ENCODE measurements around the gene LRRC7.
"Not testable (repeated sequence)": the region's sequence is repeated elsewhere in the genome, so short reads cannot be mapped to it uniquely, and the experiment has no call there.

The LRRC7 gene

DNA sequence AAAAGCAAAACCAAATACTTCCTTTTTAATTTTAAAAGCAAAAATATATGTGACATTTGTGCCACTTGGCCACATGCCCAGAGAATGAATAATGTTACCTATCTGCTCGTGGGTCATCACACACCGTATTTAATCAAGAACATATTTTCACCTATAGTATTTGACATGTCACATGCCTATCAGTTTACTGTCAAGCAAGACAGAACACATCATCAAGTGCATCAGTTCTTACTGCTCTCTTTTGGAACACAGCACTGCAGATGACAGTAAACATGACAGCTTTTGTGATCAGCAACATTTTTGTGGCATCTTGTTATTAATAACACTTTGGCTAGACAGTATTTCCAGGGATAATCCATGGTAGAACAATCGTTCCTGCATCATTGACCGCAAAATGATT, 134.4 kb downstream of the LRRC7 start:
- no peak for DNase-seq

GRCh38 chr1:69706473-69706872, 138.8 kb downstream of the LRRC7 start:
- DNase-seq = no peak

DNA sequence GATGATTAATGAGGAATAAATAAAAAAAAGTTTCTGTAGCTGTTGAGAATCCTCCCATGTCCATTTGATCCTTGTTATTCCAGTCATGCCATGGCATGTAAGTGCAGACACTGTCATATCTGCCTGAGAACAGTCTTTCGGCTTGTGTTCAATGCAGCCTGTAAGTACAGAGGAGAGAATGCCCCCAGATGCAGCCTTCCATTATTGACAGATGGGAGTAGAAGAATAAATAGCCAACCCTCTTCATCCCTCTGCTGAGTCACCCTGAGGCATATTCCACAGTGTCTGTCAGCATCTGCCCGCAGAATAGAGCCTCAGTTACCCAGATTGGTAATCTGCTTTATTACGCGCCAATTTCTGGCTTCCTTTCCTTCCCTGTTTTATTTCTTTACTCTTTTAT, 139.4 kb downstream of the LRRC7 start:
- DNase-seq = no peak

DNA sequence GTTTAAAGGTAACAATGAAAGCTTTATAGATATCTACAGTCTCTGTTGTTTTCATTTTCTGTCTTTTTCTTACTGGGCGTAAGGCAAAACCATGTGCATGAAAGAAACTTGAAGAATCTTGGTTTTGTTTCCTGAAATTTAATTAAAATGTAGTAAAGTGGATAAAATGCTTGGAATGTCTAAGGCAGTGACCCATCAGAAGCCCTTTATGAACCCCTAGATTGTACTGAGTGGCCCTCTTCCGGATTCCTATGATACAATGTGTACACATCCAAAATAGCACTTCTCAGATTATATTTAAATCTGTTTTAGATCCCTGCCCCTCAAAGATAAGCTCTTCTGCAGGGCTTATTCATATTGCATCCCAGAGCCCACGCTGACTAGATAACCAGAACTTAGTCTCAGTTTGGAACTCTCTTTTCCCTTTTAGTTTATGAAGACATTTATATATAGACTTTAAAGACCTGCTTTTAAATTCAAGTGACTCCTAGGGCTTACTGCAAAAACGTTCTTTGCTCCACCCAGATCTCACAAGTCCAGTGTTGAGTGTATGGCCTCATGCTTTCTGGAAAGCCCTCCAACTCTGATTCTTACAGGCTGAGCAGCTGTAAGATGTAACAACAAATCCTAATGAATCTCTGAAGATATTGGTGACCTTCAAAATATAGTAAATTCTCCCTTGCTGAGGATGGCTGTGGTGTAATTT, 142.9 kb downstream of the LRRC7 start:
- DNase-seq = peak; percentile 45

GRCh38 chr1:69711190-69711930, 143.6 kb downstream of the LRRC7 start:
- no peak for DNase-seq

DNA sequence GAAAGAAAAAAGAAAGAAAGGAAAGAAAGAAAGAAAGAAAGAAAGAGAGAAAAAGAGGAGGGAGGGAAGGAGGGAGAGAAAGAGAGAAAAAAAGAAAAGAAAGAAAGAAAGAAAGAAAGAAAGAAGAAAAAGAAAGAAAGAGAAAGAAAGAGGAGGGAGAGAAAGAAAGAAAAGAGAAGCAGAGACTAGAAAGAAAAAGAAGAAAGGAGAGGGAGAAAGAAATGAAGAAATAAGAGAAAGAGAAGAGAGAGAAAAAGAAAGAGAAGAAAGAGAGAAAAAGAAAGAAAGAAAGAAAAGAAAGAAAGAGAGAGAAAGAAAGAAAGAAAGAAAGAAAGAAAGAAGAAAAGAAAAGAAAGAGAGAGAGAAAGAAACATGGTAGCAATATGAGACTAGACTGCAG, 150.1 kb downstream of the LRRC7 start:
- not testable (repeated sequence) for DNase-seq

- no peak for DNase-seq
These were observed 160.5 kb downstream of the LRRC7 start for GRCh38 chr1:69728206-69728605.

GRCh38 chr1:69733061-69733460, 165.3 kb downstream of the LRRC7 start:
- no peak for DNase-seq

DNA sequence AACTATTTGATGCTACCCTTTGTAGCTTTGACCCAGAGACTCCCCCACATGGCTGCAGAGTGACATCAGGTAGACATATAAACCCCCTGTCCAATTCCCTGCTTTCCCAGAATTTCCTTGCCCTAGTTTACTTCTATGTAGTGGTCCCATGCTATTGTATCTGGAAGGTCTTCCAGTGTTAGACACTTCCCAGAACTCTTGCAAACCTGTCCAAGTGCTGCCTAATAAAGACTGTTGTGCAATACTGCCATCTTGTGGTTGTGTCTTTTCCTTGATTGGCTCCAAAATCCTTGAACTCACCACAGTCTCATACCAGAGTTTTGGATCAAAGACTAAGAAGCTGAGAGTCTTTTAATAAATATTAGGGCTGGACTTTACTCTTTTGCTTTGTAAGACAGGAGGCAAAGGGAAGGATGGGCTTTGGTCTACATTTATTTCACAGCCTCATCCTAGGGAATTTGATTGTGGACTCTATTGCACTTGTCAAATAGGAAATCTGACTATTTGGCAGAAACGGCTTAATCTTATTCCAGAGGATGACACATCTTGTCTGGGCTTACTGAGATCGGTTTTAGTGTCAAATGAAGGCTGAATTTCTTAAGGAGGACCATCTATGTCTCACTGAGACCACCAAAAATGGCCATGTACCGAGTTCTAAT, 169.9 kb downstream of the LRRC7 start:
- peak; percentile 81 for DNase-seq

DNA sequence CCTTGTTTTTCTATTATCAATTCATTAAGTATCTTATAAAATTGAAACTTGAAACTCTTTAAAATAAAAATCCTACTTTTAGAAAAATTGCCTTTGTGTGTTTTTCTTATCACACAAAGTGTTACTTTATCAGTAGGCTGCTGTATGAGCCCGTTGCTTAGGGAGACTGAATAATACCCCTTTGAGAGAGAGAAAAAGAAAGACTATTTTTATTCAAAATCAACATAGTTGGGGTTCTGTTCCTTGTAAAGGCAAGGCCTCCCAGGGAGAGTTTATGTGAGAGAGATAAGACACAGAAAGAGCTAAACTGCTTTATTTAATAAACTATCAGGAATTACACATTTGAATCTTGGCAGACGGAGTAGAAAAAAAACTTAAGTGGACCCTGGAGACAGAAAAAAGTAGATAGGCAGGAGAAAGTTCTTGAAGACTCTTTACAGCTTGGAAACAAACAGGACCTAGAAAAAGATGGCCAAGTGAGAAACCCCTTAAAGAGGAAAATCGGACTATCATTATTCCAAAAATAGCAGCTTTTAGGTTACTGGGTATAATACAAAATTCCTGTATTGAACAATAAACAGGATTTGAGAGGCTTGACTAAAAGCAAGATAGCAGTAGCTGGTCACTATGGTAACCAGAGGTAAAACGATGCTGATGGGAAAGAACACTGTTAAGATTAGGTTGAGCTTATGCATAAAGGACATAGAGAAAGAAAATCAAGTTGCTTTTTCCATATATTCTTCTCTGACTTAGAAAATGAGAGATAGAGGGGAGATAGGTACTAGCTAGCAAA, 170.9 kb downstream of the LRRC7 start:
- peak; percentile 11 for DNase-seq

GRCh38 chr1:69739251-69739605, 171.5 kb downstream of the LRRC7 start:
- DNase-seq = peak; percentile 51

DNA sequence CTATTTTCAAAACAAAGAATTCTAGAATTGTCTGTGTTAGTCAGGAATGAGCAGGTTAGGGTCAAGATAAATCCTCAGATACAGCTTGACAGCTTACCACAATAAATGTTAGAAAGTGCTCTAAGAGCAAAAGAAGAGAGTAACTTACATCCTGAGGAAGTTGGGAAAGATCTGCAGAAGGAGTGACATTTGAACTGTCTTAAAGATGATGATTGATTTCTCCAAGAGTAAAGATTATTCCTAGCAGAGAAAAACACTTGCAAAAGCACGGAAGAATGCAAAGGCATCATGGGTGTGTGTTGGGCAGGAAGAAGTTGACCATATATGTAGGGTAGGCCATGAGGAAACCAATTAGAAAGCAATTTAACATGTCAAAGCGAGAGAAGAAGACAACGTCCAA, 175.4 kb downstream of the LRRC7 start:
- no peak for DNase-seq

GRCh38 chr1:69744381-69744780, 176.7 kb downstream of the LRRC7 start:
- DNase-seq = no peak

DNA sequence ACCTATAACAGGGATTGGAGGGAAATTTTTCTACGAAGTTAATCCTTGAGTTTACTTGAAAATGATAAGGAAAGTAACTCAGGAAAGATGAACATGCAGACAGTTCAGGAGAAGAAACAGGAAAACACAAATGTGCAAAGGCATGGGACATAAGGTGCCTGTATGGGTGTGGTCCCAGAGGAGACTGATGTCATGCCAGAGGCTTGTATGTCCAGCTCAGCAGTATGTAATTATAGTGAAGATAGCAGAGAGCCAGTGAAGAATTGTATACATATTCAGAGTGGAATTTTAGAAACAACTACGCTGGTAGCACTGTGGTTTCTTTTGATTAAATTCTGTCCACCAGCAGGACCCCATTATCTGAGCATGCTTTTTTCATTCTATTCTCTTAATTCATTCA, 179.5 kb downstream of the LRRC7 start:
- DNase-seq = no peak

- DNase-seq = no peak
These were observed 182.9 kb downstream of the LRRC7 start for GRCh38 chr1:69750638-69751037.

GRCh38 chr1:69752831-69753230, 185.1 kb downstream of the LRRC7 start:
- DNase-seq = no peak

- no peak for DNase-seq
These were observed 186.8 kb downstream of the LRRC7 start for GRCh38 chr1:69754521-69754920.

- DNase-seq = no peak
These were observed 187.9 kb downstream of the LRRC7 start for GRCh38 chr1:69755647-69756046.

- no peak for DNase-seq
These were observed 198.2 kb downstream of the LRRC7 start for GRCh38 chr1:69765951-69766350.

- DNase-seq = no peak
These were observed 198.9 kb downstream of the LRRC7 start for GRCh38 chr1:69766431-69767180.

DNA sequence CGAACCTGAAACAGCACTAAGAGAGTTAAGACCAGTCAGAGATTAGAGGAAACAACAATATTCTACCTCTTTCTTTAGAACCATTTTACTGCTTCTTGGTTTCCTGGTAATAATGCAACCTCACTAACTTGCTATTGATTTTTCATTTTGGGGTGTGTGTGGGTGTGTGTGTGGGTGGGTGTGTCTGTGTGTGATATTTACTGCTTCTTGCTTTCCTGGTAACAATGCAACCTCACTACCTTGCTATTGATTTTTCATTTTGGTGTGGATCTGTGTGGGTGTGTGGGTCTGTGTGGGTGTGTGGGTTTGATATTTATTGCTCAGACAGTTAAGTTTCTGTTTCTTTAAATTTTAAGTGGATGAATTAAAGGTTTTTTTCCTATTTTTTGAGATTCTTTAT, 208.8 kb downstream of the LRRC7 start:
- DNase-seq = no peak

GRCh38 chr1:69777423-69777822, 209.7 kb downstream of the LRRC7 start:
- no peak for DNase-seq

Measured in fibroblast of skin of scalp (primary cell).